Vagina (tissue), 2 donors: Measurements from ENCODE around the gene NDUFB4.

Experiments used
- CTCF ChIP-seq, 3 experiments: fragments of 450-650 bp in 2 of 3; fragments of 200-600 bp in 1 of 3; sonication (generic) in 1 of 3; IDR thresholded peaks; one replicate each; pipeline ENCODE4 v1.5.1; 2017 to 2019; ENCODE audit warnings: antibody characterized with exemption in 3 of 3, mild to moderate bottlenecking in 2 of 3, moderate library complexity in 2 of 3
- POLR2A ChIP-seq, 2 donors: fragments of 450-650 bp; IDR thresholded peaks; one replicate each; pipeline ENCODE4 v1.6.1; 2017; ENCODE audit warnings: antibody characterized with exemption in 2 of 2, mild to moderate bottlenecking in 2 of 2, moderate library complexity in 2 of 2
- POLR2AphosphoS5 ChIP-seq, 2 donors: sonication (generic); formaldehyde crosslinking; IDR thresholded peaks; one replicate each; pipeline ENCODE4 v1.9.0; 2017; ENCODE audit warnings: antibody characterized with exemption in 2 of 2, mild to moderate bottlenecking in 2 of 2, low read depth in 1 of 2; ENCODE audit not compliant: insufficient read depth in 1 of 2

GRCh38 chr3:120599211-120599610 is 3.1 kb downstream of the NDUFB4 start:
- TF ChIP-seq CTCF (IDR thresholded peaks at IDR 0.05) (no peak), POLR2AphosphoS5 (IDR thresholded peaks at IDR 0.05; ENCODE audit: insufficient read depth in 1 of 2, low read depth in 1 of 2) (no peak), POLR2A (IDR thresholded peaks at IDR 0.05) (no peak)
